ENCODE measurements around the gene SNN. TPM values are rescaled to one million over a fixed set of nuclear protein-coding genes. Genes with fewer than 3 reads are reported as not detected.

Gene SNN
- total and polyA plus RNA-seq, 9 of the 15 experiments (the other 6 are each of a cell fraction or from before 2014, with no cell fraction given), result 0.07 to 2.9 (median 1.9) TPM

- TF ChIP-seq, protein P1, sequence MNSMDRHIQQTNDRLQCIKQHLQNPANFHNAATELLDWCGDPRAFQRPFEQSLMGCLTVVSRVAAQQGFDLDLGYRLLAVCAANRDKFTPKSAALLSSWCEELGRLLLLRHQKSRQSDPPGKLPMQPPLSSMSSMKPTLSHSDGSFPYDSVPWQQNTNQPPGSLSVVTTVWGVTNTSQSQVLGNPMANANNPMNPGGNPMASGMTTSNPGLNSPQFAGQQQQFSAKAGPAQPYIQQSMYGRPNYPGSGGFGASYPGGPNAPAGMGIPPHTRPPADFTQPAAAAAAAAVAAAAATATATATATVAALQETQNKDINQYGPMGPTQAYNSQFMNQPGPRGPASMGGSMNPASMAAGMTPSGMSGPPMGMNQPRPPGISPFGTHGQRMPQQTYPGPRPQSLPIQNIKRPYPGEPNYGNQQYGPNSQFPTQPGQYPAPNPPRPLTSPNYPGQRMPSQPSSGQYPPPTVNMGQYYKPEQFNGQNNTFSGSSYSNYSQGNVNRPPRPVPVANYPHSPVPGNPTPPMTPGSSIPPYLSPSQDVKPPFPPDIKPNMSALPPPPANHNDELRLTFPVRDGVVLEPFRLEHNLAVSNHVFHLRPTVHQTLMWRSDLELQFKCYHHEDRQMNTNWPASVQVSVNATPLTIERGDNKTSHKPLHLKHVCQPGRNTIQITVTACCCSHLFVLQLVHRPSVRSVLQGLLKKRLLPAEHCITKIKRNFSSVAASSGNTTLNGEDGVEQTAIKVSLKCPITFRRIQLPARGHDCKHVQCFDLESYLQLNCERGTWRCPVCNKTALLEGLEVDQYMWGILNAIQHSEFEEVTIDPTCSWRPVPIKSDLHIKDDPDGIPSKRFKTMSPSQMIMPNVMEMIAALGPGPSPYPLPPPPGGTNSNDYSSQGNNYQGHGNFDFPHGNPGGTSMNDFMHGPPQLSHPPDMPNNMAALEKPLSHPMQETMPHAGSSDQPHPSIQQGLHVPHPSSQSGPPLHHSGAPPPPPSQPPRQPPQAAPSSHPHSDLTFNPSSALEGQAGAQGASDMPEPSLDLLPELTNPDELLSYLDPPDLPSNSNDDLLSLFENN (IDR thresholded peaks at IDR 0.05; ENCODE audit: low read depth in 2 of 2, low read length in 2 of 2), result no peak
- TF ChIP-seq GATA2 (CRISPR knock-in tag; IDR thresholded peaks at IDR 0.05) (no peak), ZNF780A (CRISPR knock-in tag; IDR thresholded peaks at IDR 0.05) (no peak), PCBP2 (IDR thresholded peaks at IDR 0.05; ENCODE audit: low read depth, low read length, poor library complexity, severe bottlenecking) (no peak), JUND (IDR thresholded peaks at IDR 0.05; ENCODE audit: borderline replicate concordance, low read depth, low read length) (peak; percentile 36; the same call in 1 of the 2 replicates), JUND (tag; IDR thresholded peaks at IDR 0.05; ENCODE audit: borderline replicate concordance, low read depth, low read length) (no peak), FOSL1 (tag; conservative IDR thresholded peaks at IDR 0.05) (peak; percentile 38; the same call in 1 of the 2 replicates), REST (IDR thresholded peaks at IDR 0.05; ENCODE audit: borderline replicate concordance) (no peak), REST (CRISPR knock-in tag; IDR thresholded peaks at IDR 0.05; ENCODE audit: low read depth) (no peak), HMG20A (CRISPR knock-in tag; conservative IDR thresholded peaks at IDR 0.05) (no peak), FOXJ3 (CRISPR knock-in tag; IDR thresholded peaks at IDR 0.05) (no peak), JUN (IDR thresholded peaks at IDR 0.05; ENCODE audit: borderline replicate concordance, low read depth, low read length) (0 out of 2 replicates have a peak, but pooled peaks have one; percentile 14), JUN (CRISPR knock-in tag; IDR thresholded peaks at IDR 0.05; ENCODE audit: borderline replicate concordance) (no peak), ADNP (tag; IDR thresholded peaks at IDR 0.05) (no peak)
- TF ChIP-seq, protein P2, sequence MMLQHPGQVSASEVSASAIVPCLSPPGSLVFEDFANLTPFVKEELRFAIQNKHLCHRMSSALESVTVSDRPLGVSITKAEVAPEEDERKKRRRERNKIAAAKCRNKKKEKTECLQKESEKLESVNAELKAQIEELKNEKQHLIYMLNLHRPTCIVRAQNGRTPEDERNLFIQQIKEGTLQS (IDR thresholded peaks at IDR 0.05), result peak; percentile 85
- TF ChIP-seq, protein P2 (CRISPR knock-in tag; conservative IDR thresholded peaks at IDR 0.05), result no peak
Measured at GRCh38 chr16:11682655-11683096, 14.4 kb downstream of the SNN start (continued).

Measured in K562 (cell line).